DOHH2 (cell line): ENCODE measurements around the gene UGT1A3.

Source experiments
- H3F3A ChIP-seq: fragments of 200-600 bp; sonication (generic), shearing (Covaris generic); 2 replicates; pipeline ENCODE4 v1.6.0; 2016; ENCODE audit warnings: antibody characterized with exemption, mild to moderate bottlenecking; ENCODE audit not compliant: control insufficient read depth, insufficient read depth
- H3K27ac ChIP-seq: fragments of 200-600 bp; sonication (generic); 2 replicates; pipeline ENCODE4 v1.5.1; 2014; ENCODE audit warnings: low read depth, mild to moderate bottlenecking, low read length, moderate library complexity
- H3K27me3 ChIP-seq: fragments of 200-600 bp; sonication (generic); 2 replicates; pipeline ENCODE4 v1.6.1; 2014; ENCODE audit warnings: mild to moderate bottlenecking, low read length, mixed read lengths; ENCODE audit not compliant: control insufficient read depth
- H3K36me3 ChIP-seq: fragments of 200-600 bp; sonication (generic); 2 replicates; pipeline ENCODE4 v1.6.1; 2014; ENCODE audit warnings: mild to moderate bottlenecking, low read length, moderate library complexity, mixed read lengths; ENCODE audit not compliant: control insufficient read depth
- H3K4me1 ChIP-seq: fragments of 200-600 bp; sonication (generic); 2 replicates; pipeline ENCODE4 v1.6.1; 2014; ENCODE audit warnings: mild to moderate bottlenecking, low read length, mixed read lengths; ENCODE audit not compliant: control insufficient read depth
- H3K4me2 ChIP-seq: fragments of 200-600 bp; sonication (generic); 2 replicates; pipeline ENCODE4 v1.6.0; 2014; ENCODE audit warnings: mild to moderate bottlenecking, low read length, moderate library complexity
- H3K4me3 ChIP-seq: fragments of 200-600 bp; sonication (generic); 2 replicates; pipeline ENCODE4 v1.5.1; 2014; ENCODE audit warnings: mild to moderate bottlenecking, low read length, mixed read lengths
- H3K79me2 ChIP-seq: fragments of 200-600 bp; sonication (generic); 2 replicates; pipeline ENCODE4 v1.6.1; 2014; ENCODE audit warnings: mild to moderate bottlenecking, low read length, mixed read lengths; ENCODE audit not compliant: control insufficient read depth
- H3K9me2 ChIP-seq: fragments of 200-600 bp; sonication (generic); replicated peaks from 2 replicates; pipeline ENCODE4 v1.6.1; 2014; ENCODE audit warnings: mild to moderate bottlenecking, low read length, mixed read lengths; ENCODE audit not compliant: control insufficient read depth
- H3K9me3 ChIP-seq: fragments of 200-600 bp; sonication (generic); 2 replicates; pipeline ENCODE4 v1.6.1; 2014; ENCODE audit warnings: antibody characterized with exemption, low read length, mixed read lengths; ENCODE audit not compliant: control insufficient read depth, insufficient read depth
- H4K20me1 ChIP-seq: fragments of 200-600 bp; sonication (generic); 2 replicates; pipeline ENCODE4 v1.6.0; 2014; ENCODE audit warnings: low read depth, mild to moderate bottlenecking, antibody characterized with exemption, low read length, moderate library complexity; ENCODE audit not compliant: control insufficient read depth, insufficient read depth
- EZH2phosphoT487 ChIP-seq: fragments of 200-600 bp; sonication (generic); IDR thresholded peaks from 2 replicates; pipeline ENCODE4 v1.6.1; 2017; ENCODE audit warnings: borderline replicate concordance, mild to moderate bottlenecking, antibody characterized with exemption, low read length, moderate library complexity, mixed read lengths
- TF ChIP-seq, protein P1 (sequence below): fragments of 200-600 bp; sonication (generic); IDR thresholded peaks from one replicate; pipeline ENCODE4 v1.5.1; 2014; ENCODE audit warnings: antibody characterized with exemption, mild to moderate bottlenecking, low read depth, low read length; ENCODE audit not compliant: poor library complexity, severe bottlenecking

UGT1A3 gene

DNA sequence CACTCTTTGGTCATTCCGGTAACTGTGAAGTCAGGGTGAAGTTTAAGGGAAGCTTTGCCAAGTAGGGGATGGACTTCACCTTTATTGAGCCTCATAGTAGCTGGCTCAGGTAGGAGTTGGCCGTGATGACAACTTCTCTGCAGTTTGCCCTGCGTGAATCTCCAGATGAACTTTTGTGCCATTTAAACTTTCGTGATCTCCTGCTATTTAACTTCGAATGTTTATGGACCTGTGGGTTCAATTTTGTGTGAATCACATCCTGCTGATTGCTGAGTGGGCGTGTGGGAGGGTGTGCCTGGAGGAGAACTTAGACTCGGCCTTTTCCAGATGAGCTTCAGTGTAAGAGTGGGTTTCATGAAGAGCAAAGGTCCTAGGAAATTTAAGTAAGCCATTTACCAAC, 35.4 kb downstream of the UGT1A3 start:
- no peaks in the 10 kb centered on the region for H3F3A ChIP-seq
- H3K4me1 ChIP-seq, result no peaks in the 10 kb centered on the region
- H3K27ac ChIP-seq, result no peak overlapping the region
- H3K4me3 ChIP-seq, result no peak overlapping the region
- no peaks in the 10 kb centered on the region for H4K20me1 ChIP-seq
- H3K9me2 ChIP-seq, result no peaks in the 10 kb centered on the region
- H3K9me3 ChIP-seq, result no peaks in the 10 kb centered on the region
- H3K79me2 ChIP-seq, result no peaks in the 10 kb centered on the region
- no peak overlapping the region for H3K4me2 ChIP-seq
- H3K27me3 ChIP-seq, result peaks cover 6% of the 10 kb centered on the region
- TF ChIP-seq EZH2phosphoT487, result no peak
- TF ChIP-seq, protein P1, sequence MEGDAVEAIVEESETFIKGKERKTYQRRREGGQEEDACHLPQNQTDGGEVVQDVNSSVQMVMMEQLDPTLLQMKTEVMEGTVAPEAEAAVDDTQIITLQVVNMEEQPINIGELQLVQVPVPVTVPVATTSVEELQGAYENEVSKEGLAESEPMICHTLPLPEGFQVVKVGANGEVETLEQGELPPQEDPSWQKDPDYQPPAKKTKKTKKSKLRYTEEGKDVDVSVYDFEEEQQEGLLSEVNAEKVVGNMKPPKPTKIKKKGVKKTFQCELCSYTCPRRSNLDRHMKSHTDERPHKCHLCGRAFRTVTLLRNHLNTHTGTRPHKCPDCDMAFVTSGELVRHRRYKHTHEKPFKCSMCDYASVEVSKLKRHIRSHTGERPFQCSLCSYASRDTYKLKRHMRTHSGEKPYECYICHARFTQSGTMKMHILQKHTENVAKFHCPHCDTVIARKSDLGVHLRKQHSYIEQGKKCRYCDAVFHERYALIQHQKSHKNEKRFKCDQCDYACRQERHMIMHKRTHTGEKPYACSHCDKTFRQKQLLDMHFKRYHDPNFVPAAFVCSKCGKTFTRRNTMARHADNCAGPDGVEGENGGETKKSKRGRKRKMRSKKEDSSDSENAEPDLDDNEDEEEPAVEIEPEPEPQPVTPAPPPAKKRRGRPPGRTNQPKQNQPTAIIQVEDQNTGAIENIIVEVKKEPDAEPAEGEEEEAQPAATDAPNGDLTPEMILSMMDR, result no peak
- H3K36me3 ChIP-seq, result no peaks in the 10 kb centered on the region

DNA sequence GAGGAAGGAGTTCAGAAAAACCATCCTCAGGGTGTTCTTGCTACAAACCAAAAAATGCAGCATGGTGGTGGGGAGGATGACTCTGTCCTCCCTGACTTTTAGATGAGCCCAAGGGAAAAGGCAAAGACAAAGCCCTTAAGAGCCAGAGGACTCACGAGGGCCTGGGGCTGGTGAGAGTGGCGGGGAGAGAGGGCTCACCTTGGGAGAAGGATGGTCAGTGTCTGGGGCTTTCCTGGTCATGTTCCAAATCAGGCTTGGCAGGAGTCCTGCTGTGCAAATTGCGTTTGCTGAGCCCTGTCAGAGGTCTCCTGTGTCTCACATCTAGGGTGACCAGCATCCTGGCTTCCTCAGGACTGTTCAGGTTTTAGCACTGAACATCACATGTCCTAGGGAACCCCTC, 35.9 kb downstream of the UGT1A3 start:
- no peak overlapping the region for H3K4me3 ChIP-seq
- no peaks in the 10 kb centered on the region for H3K79me2 ChIP-seq
- no peaks in the 10 kb centered on the region for H3K9me2 ChIP-seq
- no peaks in the 10 kb centered on the region for H3K9me3 ChIP-seq
- no peaks in the 10 kb centered on the region for H4K20me1 ChIP-seq
- H3F3A ChIP-seq, result no peaks in the 10 kb centered on the region
- no peak for TF ChIP-seq EZH2phosphoT487
- TF ChIP-seq, protein P1, result no peak
- H3K4me1 ChIP-seq, result no peaks in the 10 kb centered on the region
- no peak overlapping the region for H3K27ac ChIP-seq
- H3K36me3 ChIP-seq, result no peaks in the 10 kb centered on the region
- H3K27me3 ChIP-seq, result peaks cover 6% of the 10 kb centered on the region
- no peak overlapping the region for H3K4me2 ChIP-seq

DNA sequence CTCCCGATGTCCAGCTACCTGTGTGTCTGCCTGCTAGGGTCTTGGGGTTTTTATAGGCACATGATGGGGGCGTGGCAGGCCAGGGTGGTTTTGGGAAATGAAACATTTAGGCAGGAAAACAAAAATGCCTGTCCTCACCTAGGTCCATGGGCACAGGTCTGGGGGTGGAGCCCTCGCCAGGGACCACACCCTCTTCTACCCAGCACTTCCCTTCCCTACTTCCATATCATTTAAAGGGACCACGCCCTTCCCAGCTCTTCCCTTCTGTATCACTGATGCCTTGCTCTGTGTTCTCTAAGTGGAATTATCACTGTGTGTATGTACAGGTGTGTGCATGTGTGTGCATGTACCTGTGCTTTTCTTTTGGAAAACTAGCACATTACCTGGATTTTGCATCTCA, 37.6 kb downstream of the UGT1A3 start:
- Histone ChIP-seq H3K36me3 (no peaks in the 10 kb centered on the region), H3K4me2 (no peak overlapping the region), H3K79me2 (no peaks in the 10 kb centered on the region), H3K9me2 (no peaks in the 10 kb centered on the region), H3K9me3 (no peaks in the 10 kb centered on the region), H3F3A (no peaks in the 10 kb centered on the region), H3K27me3 (peaks cover 6% of the 10 kb centered on the region), H3K4me1 (no peaks in the 10 kb centered on the region), H4K20me1 (no peaks in the 10 kb centered on the region), H3K27ac (no peak overlapping the region), H3K4me3 (no peak overlapping the region)
- TF ChIP-seq, protein P1, result no peak
- no peak for TF ChIP-seq EZH2phosphoT487

DNA sequence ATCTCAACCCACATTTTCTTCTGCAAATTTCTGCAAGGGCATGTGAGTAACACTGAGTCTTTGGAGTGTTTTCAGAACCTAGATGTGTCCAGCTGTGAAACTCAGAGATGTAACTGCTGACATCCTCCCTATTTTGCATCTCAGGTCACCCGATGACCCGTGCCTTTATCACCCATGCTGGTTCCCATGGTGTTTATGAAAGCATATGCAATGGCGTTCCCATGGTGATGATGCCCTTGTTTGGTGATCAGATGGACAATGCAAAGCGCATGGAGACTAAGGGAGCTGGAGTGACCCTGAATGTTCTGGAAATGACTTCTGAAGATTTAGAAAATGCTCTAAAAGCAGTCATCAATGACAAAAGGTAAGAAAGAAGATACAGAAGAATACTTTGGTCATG, 39.2 kb downstream of the UGT1A3 start:
- H3K27me3 ChIP-seq, result peaks cover 5% of the 10 kb centered on the region
- H3F3A ChIP-seq, result no peaks in the 10 kb centered on the region
- H3K27ac ChIP-seq, result no peak overlapping the region
- H3K4me1 ChIP-seq, result no peaks in the 10 kb centered on the region
- H3K4me3 ChIP-seq, result no peak overlapping the region
- TF ChIP-seq EZH2phosphoT487, result no peak
- TF ChIP-seq, protein P1, result no peak
- H3K36me3 ChIP-seq, result no peaks in the 10 kb centered on the region
- H3K79me2 ChIP-seq, result no peaks in the 10 kb centered on the region
- no peak overlapping the region for H3K4me2 ChIP-seq
- H4K20me1 ChIP-seq, result no peaks in the 10 kb centered on the region
- no peaks in the 10 kb centered on the region for H3K9me3 ChIP-seq
- no peaks in the 10 kb centered on the region for H3K9me2 ChIP-seq
